GM21619 (cell line): ENCODE results near the gene SNX33.
A peak's percentile ranks its signal among the peaks of the same experiment; 100 is the strongest.
"Not testable (repeated sequence)": the region's sequence is repeated elsewhere in the genome, so short reads cannot be mapped to it uniquely, and the experiment has no call there.

Experiments used
- ATAC-seq: cut with Tn5 transposase; IDR thresholded peaks from one replicate; pipeline ENCODE4 v1.9.1; 2021; ENCODE audit not compliant: unreplicated experiment

The SNX33 gene

DNA sequence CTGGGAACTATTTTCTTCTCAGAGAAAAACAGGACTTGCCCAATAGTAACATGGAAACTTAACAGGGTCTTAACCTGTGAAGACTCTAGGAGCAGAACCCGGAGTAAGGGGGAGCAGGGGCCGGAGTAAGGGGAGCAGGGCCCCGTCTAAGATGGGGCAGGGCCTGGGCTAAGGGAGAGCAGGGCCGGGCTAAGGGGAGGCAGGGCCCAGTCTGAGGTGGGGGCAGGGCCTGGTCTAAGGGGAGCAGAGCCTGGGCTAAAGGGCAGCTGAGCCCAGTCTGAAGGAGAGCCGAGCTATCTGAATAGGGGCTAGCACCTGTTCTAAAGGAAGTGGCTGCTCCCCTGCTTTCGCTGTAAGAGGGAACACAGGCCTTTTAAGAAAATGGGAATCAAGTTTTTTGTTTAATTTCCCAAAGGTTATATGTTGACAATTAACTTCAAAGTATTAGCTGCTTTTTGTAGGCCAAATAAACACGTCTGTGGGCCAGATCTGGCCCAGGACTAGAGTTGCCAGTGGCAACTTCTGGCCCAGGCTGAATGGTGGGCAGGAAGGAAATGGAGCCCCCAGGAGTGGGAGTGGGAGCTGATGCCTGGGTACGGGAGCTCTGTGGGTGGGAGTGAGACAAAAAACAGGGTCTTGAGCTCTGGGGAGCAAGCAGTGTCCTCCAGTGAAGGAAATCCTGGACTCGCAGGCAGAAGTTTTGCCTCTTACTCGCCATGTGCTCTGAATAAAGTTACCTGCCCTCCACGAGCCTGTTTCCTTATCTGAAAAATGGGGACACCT, 32.5 kb downstream of the SNX33 start:
- ATAC-seq = no peak

DNA sequence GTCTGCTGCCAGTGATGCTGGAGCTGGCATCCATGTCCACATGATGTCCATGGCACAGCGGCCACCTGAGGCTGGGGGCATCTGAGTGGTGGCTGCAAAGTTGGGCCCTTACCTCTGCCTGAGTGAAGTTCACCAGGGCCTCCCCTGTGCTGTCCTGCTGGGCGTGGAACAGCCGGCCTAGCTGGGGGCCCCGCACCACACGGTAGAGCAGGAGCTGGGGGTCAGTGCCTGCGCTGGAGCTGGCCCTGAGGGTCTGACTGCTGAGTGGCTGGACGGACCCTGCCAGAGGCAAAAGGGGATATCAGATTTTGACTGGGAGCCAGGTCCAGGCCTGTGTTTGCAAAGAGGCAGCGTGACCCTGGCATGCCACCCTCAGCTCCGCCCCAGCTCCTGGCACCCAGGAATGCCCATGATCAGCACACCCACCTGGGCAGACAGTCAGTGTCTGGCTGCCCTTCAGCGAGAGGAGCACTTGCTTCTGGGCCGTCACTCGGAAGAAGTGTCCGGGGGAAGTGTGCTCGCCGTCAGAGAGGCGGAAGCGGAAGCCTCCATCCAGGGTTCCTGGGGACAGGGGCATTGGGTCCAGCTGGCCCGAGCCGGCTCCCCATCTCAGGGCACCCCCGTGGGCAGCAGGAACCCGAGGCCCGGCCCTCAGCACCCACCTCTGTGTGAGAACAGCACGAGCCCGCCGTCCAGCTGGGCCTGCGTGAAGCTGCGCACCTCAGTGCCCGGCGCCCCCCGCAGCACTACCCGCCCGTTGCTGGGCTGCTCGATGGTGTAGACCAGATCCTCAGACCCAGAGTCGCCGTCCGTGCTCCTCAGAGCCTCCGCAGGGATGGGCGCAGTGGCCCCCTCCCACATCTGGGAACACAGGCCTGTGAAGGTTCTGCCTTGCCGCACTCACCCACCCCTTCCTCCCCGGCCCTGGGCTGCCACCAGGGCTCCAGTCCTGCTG, 34.7 kb downstream of the SNX33 start:
- ATAC-seq = no peak

DNA sequence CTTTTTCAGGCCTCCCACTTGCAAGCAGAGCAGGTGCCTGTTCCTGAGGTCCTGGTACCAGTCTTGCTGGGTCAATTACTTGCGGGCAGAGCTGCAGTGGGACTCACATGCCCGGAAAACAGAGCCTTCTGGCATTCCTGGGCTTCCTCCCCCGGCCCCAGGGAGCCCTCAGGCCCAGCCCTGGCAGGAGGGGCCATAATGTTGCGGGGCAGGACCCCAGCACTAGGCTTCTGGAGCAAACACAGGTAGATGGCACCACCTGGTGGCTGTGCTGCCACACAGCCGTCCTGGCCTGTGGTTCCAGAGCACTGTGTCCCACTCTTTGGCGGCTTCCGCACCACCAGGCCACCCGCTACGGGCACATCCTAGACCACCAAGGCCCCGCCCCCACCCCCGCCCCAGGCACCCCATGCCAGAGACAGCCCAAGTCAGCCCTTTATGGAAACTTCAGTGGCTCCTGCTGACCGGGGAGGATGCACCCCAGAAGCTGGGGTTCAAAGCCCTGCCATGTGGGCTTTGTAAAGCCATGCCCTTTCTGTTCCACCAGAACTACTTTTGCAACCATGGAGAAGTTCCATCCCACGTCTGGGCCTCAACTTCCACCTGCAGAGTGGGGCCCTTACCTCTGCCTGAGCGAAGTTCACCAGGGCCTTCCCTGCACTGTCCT, 36.1 kb downstream of the SNX33 start:
- peak; percentile 58 for ATAC-seq

DNA sequence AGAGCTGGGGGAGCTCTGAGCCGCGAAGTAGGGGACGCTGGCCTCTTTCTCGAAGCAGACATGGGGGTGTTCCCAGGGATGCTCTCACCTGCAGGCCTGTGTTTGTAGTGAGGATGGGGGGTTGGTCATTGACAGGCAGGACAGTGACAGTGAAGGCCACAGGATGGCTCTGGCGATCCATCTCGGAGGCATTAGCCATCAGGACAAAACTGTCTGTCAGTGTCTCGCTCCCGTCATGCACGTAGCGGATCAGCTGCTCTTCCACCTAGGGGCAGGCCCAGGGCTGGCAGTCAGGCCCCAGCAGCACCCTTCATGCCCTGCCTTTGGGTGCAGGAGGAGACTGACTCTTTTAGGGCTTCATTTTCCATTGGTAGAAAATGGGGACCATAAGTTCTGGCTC, 36.9 kb downstream of the SNX33 start:
- no peak for ATAC-seq

DNA sequence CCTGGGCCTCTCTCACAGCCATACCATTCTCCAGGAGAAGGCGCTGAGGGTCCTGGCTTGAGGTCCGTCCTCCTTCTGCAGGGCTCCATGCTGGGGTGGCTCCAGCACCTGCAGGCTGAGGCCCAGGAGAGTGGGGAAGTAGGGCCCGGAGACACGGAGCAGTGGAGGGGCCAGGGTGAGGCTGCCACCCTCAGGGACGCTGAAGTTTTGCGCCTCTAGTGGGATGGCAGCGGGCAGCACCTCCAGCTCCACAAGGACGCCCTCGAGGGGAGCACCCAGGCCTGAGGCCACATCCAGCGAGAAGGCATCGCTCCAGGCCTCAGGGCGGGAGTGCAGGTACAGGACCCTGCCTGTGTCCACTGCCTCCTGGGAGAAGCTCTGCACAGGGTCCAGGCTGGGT, 37.5 kb downstream of the SNX33 start:
- ATAC-seq = no peak

DNA sequence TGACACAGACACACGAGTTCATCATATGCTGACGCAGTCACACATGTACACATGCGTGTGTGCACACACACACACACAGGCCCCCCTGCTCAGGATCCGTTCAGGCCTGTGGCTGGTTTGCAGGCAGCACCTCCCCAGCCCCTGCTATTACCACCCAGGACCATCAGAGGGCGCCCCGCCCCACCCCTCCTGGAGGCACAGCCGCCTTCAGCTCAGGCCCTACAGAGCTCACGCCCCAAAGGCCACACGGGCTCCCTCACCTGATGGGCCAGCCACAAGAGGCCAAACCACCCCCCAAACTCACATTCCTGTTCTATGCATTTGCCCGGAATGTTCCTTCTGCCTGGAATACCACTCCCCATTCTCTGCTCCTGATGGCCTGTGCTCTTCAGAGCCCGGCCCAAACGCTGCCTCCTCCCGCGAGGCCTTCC, 38.5 kb downstream of the SNX33 start:
- ATAC-seq = not testable (repeated sequence)

DNA sequence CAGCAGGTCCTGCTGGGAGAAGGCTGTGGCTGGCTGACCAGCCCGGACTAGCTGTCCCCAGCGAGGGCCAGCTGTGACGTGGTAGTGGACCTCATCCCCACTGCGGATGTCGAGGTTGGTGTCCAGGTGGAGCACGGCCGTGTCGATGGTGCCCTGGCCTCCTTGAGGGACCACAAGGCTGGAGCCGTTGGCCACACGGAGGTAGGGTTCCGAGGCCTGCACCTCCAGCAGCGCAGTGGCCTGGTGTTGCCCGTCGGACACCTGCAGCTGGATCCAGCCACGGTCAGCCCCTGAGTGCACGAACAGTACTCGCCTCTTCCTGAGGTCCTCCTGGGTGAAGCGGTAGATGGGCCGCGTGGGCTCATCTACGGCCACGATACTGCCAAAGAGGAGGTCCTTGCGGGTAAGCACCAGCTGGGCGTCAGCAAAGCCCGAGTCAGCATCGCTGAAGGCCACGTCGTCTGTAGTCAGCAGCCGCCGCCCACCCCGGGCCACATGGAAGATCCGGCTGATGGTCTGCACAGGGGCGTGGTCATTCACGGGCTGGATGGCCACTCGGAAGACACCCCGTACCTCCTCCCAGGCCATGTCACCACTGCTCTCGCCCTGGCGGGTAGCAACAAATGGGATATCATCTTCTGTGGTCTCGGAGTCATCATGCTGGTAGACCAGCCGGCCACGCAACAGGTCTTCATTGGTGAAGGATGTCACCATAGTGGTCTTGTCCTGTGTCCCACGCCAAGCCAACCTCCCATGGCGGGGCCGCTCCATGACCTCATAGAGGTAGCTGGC, 40.0 kb downstream of the SNX33 start:
- no peak for ATAC-seq

DNA sequence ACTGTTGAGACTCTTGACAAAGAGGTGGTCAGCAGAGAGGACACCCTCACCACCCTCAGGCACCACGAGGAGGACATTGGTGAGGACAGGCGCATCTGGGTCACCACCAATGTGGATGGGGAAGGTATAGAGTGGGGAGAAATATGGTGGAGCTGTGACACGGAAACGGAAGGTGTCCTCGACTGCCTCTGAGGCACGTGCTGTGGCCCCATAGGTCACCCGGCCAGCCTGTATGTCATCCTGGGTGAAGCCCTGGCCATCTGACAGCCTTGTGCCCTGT, 40.5 kb downstream of the SNX33 start:
- ATAC-seq = no peak

DNA sequence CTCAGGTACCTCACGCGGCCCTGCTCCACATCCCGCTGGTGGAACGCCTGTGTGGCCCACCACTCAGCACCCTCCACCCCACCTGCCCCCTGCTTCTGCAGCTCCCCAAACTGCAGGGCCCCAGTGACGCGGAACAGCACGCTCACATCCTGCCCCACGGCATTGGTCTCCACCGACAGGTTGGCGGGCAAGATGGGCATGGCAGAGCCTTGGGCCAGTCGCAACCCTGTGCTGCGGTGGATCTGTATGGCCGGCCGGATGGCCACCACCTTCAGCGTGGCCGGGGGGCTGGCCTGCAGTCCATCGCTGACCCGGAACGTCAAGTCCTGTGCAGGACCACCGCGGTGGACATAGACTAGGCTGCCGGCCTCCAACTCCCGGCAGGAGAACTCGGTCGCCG, 41.1 kb downstream of the SNX33 start:
- ATAC-seq = no peak

DNA sequence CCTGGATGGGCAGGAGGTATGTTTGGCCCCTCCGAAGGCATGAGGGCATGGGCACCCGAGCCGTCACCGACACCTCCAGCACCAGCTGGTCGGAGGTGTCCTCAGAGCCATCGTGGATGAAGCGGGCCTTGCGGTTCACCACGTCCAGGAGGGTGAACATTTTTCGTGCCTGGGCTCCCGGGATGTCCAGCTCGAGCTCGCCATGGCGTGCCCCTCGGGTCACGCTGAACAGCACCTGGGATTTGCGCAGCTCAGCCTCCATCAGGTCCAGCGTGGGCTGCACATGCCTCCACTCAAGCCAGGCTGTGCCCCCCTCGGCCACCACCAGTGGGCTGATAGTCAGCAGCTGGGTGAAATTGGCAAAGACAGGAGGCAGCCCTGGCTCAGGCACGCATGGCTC, 41.7 kb downstream of the SNX33 start:
- not testable (repeated sequence) for ATAC-seq

DNA sequence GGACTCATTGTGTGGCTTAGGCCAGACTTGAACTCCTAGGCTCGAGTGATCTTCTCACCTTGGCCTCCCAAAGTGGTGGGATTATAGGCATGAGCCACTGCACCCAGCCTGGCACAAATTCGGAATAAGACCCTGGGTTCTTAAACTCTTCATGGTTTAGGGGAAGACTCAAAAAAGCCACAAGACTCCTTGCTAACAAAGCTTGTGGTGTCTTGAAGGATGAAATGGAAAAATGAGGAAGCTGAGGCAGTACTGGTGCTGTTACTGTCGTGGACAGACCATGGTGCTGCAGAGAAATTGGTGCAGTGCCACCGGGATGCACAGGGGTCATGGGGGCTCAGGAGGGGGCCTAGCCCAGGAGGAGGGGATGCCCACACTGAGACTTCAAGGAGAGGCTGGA, 44.6 kb downstream of the SNX33 start:
- not testable (repeated sequence) for ATAC-seq

DNA sequence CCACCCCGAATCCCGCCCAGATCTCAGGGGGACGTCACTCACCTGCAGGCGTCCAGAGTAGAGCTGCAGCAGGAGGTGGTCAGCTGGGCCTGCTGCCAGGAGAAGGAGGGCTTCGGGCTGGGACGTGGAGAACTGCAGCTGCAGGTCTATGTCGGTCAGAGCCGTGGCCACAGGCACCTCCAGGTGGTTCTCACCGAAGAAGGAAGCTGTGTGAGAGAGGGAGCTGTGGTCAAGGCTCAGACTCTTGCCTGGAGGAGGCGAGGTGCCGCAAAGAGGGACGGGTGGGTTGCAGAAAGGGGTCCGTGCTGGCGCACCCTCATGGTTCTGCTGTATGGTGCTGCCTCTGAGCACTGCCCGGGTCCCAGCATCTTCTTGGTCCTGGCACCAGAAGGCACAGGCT, 45.3 kb downstream of the SNX33 start:
- not testable (repeated sequence) for ATAC-seq

DNA sequence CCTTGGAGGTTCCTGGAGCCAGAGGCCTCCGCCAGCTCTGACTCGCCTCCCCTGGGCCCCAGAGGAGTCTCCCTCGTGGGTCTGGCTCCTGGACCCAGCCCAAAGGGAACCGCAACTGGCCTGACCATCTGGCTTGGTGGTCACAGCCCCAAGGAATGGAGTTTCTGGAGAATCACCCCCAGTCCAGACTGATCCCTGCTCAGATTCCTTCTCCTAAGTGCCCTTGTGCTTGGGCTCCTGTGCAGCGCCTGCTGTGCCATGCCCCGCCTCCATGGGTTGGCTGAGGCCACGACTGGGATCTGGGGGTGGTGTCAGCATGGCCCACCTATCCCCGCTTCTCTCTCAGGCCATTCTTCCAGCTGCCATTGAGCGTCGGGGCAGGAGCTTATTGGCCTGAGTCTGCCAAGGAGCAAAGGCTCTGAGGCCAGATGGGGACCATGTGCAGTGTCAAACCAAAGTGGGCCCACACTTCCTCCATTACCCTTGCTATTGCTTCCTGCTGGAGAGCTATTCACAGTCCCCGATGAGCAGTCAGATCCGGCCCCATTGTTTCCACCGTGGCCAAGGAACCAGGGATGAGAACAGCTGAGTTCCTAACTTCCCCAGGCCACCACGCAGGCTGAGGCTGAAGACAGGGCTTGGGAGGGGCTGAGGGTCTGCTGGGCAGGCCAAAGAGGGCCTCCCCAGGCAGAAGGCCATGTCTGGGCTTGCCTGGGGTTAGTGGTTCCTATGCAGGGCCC, 46.0 kb downstream of the SNX33 start:
- ATAC-seq = no peak

DNA sequence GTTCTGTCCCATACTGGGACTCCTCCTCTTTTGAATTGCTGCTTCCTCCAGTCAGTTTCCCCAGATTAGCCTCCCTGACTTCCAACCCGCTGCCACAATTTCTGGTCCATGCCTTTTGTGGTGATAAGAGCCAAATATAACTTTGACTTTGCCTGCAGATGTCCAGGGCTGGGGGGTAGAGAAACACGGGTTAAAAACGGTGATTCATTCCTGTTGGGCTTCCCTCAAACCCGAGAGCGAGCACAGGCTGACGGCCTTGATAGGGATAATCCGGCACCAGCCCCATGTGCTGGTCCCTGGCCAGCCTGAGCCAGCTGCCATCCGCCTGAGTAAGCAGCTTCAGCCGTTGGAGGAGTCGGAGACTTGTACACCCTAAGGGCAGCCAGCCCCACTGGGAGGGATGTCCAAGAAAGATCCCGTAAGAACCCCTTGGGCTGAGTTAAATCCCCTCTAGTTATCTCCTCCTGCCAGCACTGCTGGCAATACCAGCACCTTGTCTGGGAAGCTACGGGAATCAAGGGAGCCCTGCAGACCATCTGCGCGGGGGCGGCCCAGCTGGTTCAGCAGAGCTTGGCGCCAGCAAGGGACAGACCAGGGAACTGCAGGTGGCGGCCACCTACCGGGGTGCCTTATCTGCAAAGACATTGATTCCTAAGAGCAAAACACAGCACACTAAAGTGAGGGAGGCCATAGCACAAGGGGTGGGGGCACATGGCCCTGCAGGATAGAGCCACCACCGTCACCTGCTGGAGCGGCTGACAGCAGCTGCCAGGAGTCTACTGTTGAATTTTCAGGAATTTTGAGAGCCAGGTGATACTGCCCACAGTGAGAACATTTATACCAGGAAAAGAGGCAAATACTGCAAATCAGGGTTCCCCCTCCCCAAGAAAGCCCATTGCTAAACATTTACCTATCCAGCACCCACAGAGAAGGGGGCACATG, 46.8 kb downstream of the SNX33 start:
- ATAC-seq = no peak

DNA sequence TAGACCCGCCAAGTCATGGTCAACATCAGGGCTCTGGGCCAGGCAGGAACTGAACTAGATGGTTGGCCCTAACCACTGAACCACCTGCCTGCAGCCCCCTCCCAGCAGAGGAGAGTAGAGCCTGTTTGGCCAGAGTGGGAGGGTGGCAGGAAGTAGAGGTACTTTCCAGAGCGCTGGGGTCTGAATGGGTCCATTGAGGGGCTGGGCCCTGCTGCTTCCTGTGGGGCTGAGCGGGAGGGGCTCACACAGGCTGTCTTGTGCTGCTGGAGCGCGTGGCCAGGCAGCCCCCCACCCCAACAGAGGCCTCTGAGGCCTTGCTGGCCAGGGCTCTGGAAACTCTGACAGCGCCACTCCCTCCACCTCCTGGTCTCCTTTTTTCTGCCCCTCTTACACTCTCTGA, 47.5 kb downstream of the SNX33 start:
- no peak for ATAC-seq

DNA sequence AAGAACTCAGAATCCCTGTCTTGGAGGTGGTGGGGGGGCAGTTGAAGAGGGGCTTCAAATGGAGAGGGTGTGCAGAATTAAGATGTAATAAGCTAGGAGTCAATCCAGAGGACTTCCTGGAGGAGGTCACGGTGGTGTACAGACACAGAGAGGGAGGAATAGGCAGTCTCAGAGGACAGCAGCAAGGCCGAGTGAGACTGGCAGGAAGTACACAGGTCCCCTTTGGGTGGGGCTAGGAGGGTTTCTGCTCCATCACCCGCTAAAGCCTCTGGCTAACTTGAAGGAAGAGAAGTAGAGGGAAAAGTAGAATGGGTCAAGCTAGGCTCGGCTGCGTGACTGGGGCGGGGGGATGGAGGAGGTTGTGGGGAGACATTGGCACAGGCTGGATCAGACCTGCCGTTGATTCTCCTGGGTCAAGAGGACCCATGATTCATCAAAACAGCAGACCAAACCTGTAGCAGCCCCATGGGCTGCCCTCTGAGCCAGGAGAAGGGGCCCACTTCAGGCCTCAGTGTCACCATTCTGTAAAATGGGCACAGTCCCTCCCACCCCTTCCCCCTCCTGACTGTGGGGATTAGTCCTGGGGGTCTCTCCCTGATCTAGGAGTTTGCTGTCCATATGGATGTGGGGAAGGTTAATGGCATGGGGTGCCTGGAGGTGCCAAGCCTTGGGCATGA, 48.1 kb downstream of the SNX33 start:
- ATAC-seq = no peak

DNA sequence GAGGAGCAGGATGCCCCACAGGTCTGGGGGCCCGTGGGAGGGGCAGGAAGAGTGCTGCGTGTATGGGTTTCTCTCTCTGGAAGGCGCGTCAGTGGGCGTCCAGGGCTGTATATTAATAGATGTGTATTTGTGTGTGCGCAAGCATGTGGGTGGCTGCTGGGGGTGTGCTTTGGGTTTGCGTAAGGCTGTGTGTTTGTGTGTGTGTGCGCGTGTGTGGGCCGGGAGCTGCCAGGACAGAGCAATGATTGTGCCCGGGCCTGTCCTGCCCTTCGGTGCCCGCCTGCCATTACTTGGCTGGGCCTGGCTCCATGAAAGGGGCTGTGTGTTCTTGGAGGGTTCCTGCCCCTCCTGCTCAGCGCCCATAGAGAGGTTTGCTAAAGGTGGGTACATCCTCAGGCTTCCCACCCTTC, 48.6 kb downstream of the SNX33 start:
- no peak for ATAC-seq

DNA sequence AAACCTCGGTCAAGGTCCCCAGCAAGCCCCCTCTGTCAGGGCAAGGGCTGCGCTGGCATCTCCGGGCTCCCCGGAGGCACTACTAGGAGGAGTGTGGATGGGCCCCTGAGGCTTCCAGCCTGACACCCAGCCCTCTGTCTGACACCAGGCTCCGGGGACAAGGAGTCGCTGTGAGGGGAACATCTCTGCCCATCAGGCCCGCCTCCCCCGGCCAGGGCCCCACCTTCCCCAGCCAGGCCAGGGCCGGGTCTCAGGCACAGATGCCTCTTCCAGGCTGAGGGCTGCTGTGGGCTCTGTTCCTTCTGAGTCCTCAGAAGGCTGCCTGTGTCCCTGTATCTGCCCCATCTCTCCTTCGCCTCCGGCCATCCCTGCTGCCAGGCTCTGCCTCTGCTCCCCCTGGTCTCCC, 49.1 kb downstream of the SNX33 start:
- ATAC-seq = no peak

DNA sequence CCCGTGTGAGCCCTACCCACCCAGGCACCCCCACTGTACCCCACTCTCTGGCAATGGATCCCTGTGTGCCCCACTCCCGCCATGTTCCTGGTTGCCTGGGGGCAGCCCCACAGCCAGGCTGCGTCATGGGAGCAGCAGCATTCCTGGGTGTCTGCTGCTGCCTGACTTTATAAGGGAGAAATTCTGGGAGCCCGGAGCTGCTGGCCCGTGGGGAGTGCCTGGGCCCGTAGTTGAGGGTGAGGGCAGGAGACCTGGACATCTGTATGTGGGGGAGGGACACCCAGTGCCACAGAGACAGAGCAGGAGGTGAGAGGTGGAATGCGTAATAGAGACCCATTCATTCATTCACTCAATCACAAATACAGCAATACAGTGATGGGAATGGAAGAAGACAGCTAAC, 49.8 kb downstream of the SNX33 start:
- no peak for ATAC-seq
